Natural killer cell (primary cell): Measurements from ENCODE around the gene ASPM. TPM values are rescaled to one million over a fixed set of nuclear protein-coding genes. Genes with fewer than 3 reads are reported as not detected.

Source experiments
- ATAC-seq, 3 donors: fragments of 150-1000 bp in 2 of 3; fragments of 200-7000 bp in 1 of 3; cut with Tn5 transposase; 1 replicate in 1 of 3; 2 replicates in 2 of 3; pipeline ENCODE4 v1.10.0; 2021; ENCODE audit warnings: mild to moderate bottlenecking in 2 of 3, moderate library complexity in 2 of 3
- DNase-seq, 2 donors: peaks; one replicate each; pipeline versions ENCODE4 v3.0.0 to v3.0.0-alpha.2; 2013 to 2021; ENCODE audit warnings: mixed read lengths in 1 of 2
- H3K27ac ChIP-seq: one replicate; pipeline ENCODE4 v1.5.1; 2013; ENCODE audit warnings: mild to moderate bottlenecking, low read length
- H3K27me3 ChIP-seq: one replicate; pipeline ENCODE4 v1.6.1; 2013; ENCODE audit warnings: low read length; ENCODE audit not compliant: control insufficient read depth, insufficient read depth
- H3K36me3 ChIP-seq: one replicate; pipeline ENCODE4 v1.6.1; 2013; ENCODE audit warnings: low read length; ENCODE audit not compliant: control insufficient read depth, insufficient read depth
- H3K4me1 ChIP-seq: one replicate; pipeline ENCODE4 v1.6.1; 2013; ENCODE audit warnings: low read length; ENCODE audit not compliant: control insufficient read depth, insufficient read depth
- H3K4me3 ChIP-seq: one replicate; pipeline ENCODE4 v1.5.1; 2013; ENCODE audit warnings: low read length
- H3K9me3 ChIP-seq: one replicate; pipeline ENCODE4 v1.6.1; 2013; ENCODE audit warnings: low read length; ENCODE audit not compliant: control insufficient read depth, insufficient read depth
- H3K27ac Mint-ChIP-seq, 2 donors: one replicate each; pipeline ENCODE4 v1.8.0; 2022; ENCODE audit warnings: mild to moderate bottlenecking in 2 of 2, mixed read lengths in 2 of 2, moderate library complexity in 1 of 2
- H3K27me3 Mint-ChIP-seq, 2 donors: one replicate each; pipeline ENCODE4 v1.8.0; 2022; ENCODE audit warnings: low read depth in 2 of 2, mixed read lengths in 2 of 2
- H3K36me3 Mint-ChIP-seq: one replicate; pipeline ENCODE4 v1.8.0; 2022; ENCODE audit warnings: mixed read lengths
- H3K4me1 Mint-ChIP-seq, 2 donors: one replicate each; pipeline ENCODE4 v1.8.0; 2022; ENCODE audit warnings: mixed read lengths in 2 of 2
- H3K4me3 Mint-ChIP-seq: one replicate; pipeline ENCODE4 v1.8.0; 2022; ENCODE audit warnings: mild to moderate bottlenecking, moderate library complexity, mixed read lengths
- H3K9me3 Mint-ChIP-seq, 2 donors: one replicate each; pipeline ENCODE4 v1.8.0; 2022; ENCODE audit warnings: mixed read lengths in 2 of 2
- CTCF ChIP-seq: fragments of 200-600 bp; IDR thresholded peaks from one replicate; pipeline ENCODE4 v1.8.0; 2022; ENCODE audit warnings: antibody characterized with exemption
- WGBS: methylation state at CpG from one replicate; pipeline ENCODE4 v1.1.7; 2013; ENCODE audit warnings: missing lambda C conversion rate; ENCODE audit not compliant: insufficient coverage; 5-methylcytosine and 5-hydroxymethylcytosine counted together
- intact Hi-C: fragments of 100-400 bp; cut with micrococcal nuclease; formaldehyde crosslinking; loops from one replicate; pipeline ENCODE4 v1.14.2; 2022
- total RNA-seq, 4 donors: library from RNA; stranded (reverse); fragments of 120-200 nt in 1 of 4; gene quantifications; one replicate each; pipeline versions ENCODE4 v1.2.3 to v1.2.4, GENCODE V29; 2013 to 2022

The ASPM gene
- total RNA-seq, 3 donors from 2014 or later (not counting 1 experiment from before 2014, with no cell fraction given), result 0.73 to 1.9 (median 1.1) TPM

- no peaks in the 10 kb centered on the region for H3K9me3 ChIP-seq
- H3K27me3 Mint-ChIP-seq, result peaks cover 0 to 3% of the 10 kb centered on the region in 2 donors
- H3K9me3 Mint-ChIP-seq, result peaks cover 0 to 3% of the 10 kb centered on the region in 2 donors
- no peak within 1 kb of the TSS for H3K27ac Mint-ChIP-seq
- intact Hi-C loops, result no loop called here
- no peak for DNase-seq
- no peak for ATAC-seq
- no peaks in the 10 kb centered on the region for H3K4me1 Mint-ChIP-seq
- H3K36me3 ChIP-seq, result no peaks in the 10 kb centered on the region
- no peaks in the 10 kb centered on the region for H3K4me1 ChIP-seq
- no peak within 1 kb of the TSS for H3K4me3 Mint-ChIP-seq
- H3K27ac ChIP-seq, result no peak within 1 kb of the TSS
- WGBS, result 88% methylated on average over 2 of the region's 3 CpGs
- no peak within 1 kb of the TSS for H3K4me3 ChIP-seq
- H3K27me3 ChIP-seq, result no peaks in the 10 kb centered on the region
- H3K36me3 Mint-ChIP-seq, result no peaks in the 10 kb centered on the region
- TF ChIP-seq CTCF, result no peak
Measured at GRCh38 chr1:197066719-197067456, 79.6 kb downstream of the ASPM start, which contains the start of gene F13B. Gene F13B (minus strand): TSS chr1:197067260. CDS start chr1:197067223, 37 bp downstream.

- H3K27ac Mint-ChIP-seq, result no peak overlapping the region
- peaks cover 0 to 3% of the 10 kb centered on the region in 2 donors for H3K9me3 Mint-ChIP-seq
- WGBS, result no CpG with 5 or more reads among the region's 1 CpG
- Histone ChIP-seq H3K27ac (no peak overlapping the region), H3K4me3 (no peak overlapping the region), H3K36me3 (no peaks in the 10 kb centered on the region), H3K4me1 (no peaks in the 10 kb centered on the region), H3K9me3 (no peaks in the 10 kb centered on the region), H3K27me3 (no peaks in the 10 kb centered on the region)
- DNase-seq (no peak), ATAC-seq (no peak)
- peaks cover 0 to 3% of the 10 kb centered on the region in 2 donors for H3K27me3 Mint-ChIP-seq
- H3K4me3 Mint-ChIP-seq, result no peak overlapping the region
- H3K36me3 Mint-ChIP-seq, result no peaks in the 10 kb centered on the region
- no peaks in the 10 kb centered on the region for H3K4me1 Mint-ChIP-seq
- TF ChIP-seq CTCF, result no peak
- intact Hi-C loops, result no loop called here
Measured at GRCh38 chr1:197066277-197066676, 80.2 kb downstream of the ASPM start.

GRCh38 chr1:197065559-197065958, 80.9 kb downstream of the ASPM start:
- H3K27me3 Mint-ChIP-seq, result peaks cover 0 to 3% of the 10 kb centered on the region in 2 donors
- Histone ChIP-seq H3K27me3 (no peaks in the 10 kb centered on the region), H3K9me3 (no peaks in the 10 kb centered on the region), H3K4me1 (no peaks in the 10 kb centered on the region), H3K36me3 (no peaks in the 10 kb centered on the region), H3K27ac (no peak overlapping the region), H3K4me3 (no peak overlapping the region)
- H3K27ac Mint-ChIP-seq, result no peak overlapping the region
- no peaks in the 10 kb centered on the region for H3K4me1 Mint-ChIP-seq
- H3K36me3 Mint-ChIP-seq, result no peaks in the 10 kb centered on the region
- no peak overlapping the region for H3K4me3 Mint-ChIP-seq
- no peak for TF ChIP-seq CTCF
- DNase-seq (no peak), ATAC-seq (no peak)
- peaks cover 0 to 3% of the 10 kb centered on the region in 2 donors for H3K9me3 Mint-ChIP-seq
- intact Hi-C loops, result no loop called here

DNA sequence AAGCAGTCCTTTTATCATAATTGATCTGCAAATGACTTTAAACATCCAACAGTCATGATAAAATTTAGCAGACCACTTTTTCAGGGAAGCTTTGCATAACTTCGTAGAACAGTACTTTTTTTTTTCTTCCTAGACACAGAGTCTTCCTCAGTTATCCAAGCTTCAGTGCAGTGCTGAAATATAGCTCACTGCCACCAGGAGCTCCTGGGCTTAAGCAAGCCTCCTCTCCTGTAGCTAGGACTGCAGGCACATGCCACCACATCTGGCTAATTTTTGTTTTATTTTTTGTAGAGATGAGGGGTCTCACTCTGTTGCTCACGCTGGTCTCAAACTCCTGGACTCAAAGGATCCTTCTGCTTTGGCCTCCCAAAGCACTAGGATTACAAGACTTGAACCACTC, 83.3 kb downstream of the ASPM start:
- no peak overlapping the region for H3K4me3 ChIP-seq
- peaks cover 0 to 9% of the 10 kb centered on the region in 2 donors for H3K27me3 Mint-ChIP-seq
- WGBS, result 74% methylated on average over 2 of the region's 2 CpGs
- H3K9me3 ChIP-seq, result no peaks in the 10 kb centered on the region
- H3K36me3 ChIP-seq, result no peaks in the 10 kb centered on the region
- no peak overlapping the region for H3K27ac ChIP-seq
- H3K27ac Mint-ChIP-seq, result no peak overlapping the region
- H3K4me1 Mint-ChIP-seq, result no peaks in the 10 kb centered on the region
- no peak for DNase-seq
- no peak for ATAC-seq
- no peaks in the 10 kb centered on the region for H3K27me3 ChIP-seq
- H3K36me3 Mint-ChIP-seq, result no peaks in the 10 kb centered on the region
- TF ChIP-seq CTCF, result no peak
- H3K4me3 Mint-ChIP-seq, result no peak overlapping the region
- intact Hi-C loops, result no loop called here
- no peaks in the 10 kb centered on the region for H3K9me3 Mint-ChIP-seq
- no peaks in the 10 kb centered on the region for H3K4me1 ChIP-seq
